RWPE2 (cell line): ENCODE results near the gene TOM1L2.

Experiments used
- ATAC-seq: fragments of 200-7000 bp; cut with Tn5 transposase; 3 replicates; pipeline ENCODE4 v1.9.1; 2021; ENCODE audit warnings: low read depth
- DNase-seq: peaks from one replicate; pipeline ENCODE4 v3.0.0-alpha.2; 2020; ENCODE audit warnings: low spot score
- H3K27ac ChIP-seq: fragments of 450-650 bp; 2 replicates; pipeline ENCODE4 v1.5.1; 2017; ENCODE audit warnings: mild to moderate bottlenecking; ENCODE audit not compliant: poor library complexity, severe bottlenecking
- H3K27me3 ChIP-seq: fragments of 250-450 bp; sonication (Bioruptor Pico); 2 replicates; pipeline ENCODE4 v1.5.1; 2021; ENCODE audit warnings: mild to moderate bottlenecking, moderate library complexity; ENCODE audit not compliant: insufficient read depth, poor library complexity, severe bottlenecking
- H3K36me3 ChIP-seq: fragments of 250-450 bp; sonication (Bioruptor Pico); 2 replicates; pipeline ENCODE4 v1.5.1; 2020; ENCODE audit warnings: low read depth, mild to moderate bottlenecking, moderate library complexity
- H3K4me1 ChIP-seq: fragments of 250-450 bp; sonication (Bioruptor Pico); 2 replicates; pipeline ENCODE4 v1.5.1; 2021; ENCODE audit warnings: mild to moderate bottlenecking, moderate library complexity; ENCODE audit not compliant: insufficient read depth, poor library complexity, severe bottlenecking
- H3K4me3 ChIP-seq: fragments of 250-450 bp; sonication (Bioruptor Pico); 2 replicates; pipeline ENCODE4 v1.5.1; 2021; ENCODE audit warnings: mild to moderate bottlenecking, moderate library complexity; ENCODE audit not compliant: severe bottlenecking
- H3K9me3 ChIP-seq: fragments of 250-450 bp; sonication (Bioruptor Pico); 2 replicates; pipeline ENCODE4 v1.5.1; 2021; ENCODE audit warnings: mild to moderate bottlenecking, moderate library complexity; ENCODE audit not compliant: severe bottlenecking
- TF ChIP-seq, protein P1 (sequence below): fragments of 450-650 bp; IDR thresholded peaks from one replicate; pipeline ENCODE4 v1.5.1; 2017; ENCODE audit warnings: mild to moderate bottlenecking, moderate library complexity; ENCODE audit not compliant: poor library complexity, severe bottlenecking

TOM1L2 gene

GRCh38 chr17:17911001-17911613, 61.1 kb downstream of the TOM1L2 start:
- Histone ChIP-seq H3K27ac (no peak overlapping the region), H3K27me3 (no peaks in the 10 kb centered on the region), H3K9me3 (no peaks in the 10 kb centered on the region), H3K4me3 (no peak overlapping the region), H3K36me3 (peaks cover 7% of the 10 kb centered on the region; the same call in 1 of the 2 replicates), H3K4me1 (peaks cover 20% of the 10 kb centered on the region)
- TF ChIP-seq, protein P1, sequence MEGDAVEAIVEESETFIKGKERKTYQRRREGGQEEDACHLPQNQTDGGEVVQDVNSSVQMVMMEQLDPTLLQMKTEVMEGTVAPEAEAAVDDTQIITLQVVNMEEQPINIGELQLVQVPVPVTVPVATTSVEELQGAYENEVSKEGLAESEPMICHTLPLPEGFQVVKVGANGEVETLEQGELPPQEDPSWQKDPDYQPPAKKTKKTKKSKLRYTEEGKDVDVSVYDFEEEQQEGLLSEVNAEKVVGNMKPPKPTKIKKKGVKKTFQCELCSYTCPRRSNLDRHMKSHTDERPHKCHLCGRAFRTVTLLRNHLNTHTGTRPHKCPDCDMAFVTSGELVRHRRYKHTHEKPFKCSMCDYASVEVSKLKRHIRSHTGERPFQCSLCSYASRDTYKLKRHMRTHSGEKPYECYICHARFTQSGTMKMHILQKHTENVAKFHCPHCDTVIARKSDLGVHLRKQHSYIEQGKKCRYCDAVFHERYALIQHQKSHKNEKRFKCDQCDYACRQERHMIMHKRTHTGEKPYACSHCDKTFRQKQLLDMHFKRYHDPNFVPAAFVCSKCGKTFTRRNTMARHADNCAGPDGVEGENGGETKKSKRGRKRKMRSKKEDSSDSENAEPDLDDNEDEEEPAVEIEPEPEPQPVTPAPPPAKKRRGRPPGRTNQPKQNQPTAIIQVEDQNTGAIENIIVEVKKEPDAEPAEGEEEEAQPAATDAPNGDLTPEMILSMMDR: no peak
- ATAC-seq (no peak), DNase-seq (no peak)

GRCh38 chr17:17910060-17910459, 62.1 kb downstream of the TOM1L2 start:
- Histone ChIP-seq H3K27me3 (no peaks in the 10 kb centered on the region), H3K9me3 (no peaks in the 10 kb centered on the region), H3K36me3 (peaks cover 8% of the 10 kb centered on the region; the same call in 1 of the 2 replicates), H3K4me3 (no peak overlapping the region), H3K27ac (no peak overlapping the region), H3K4me1 (peaks cover 19% of the 10 kb centered on the region)
- DNase-seq: no peak
- no peak for ATAC-seq
- TF ChIP-seq, protein P1: no peak

- TF ChIP-seq, protein P1: no peak
- Histone ChIP-seq H3K27ac (no peak overlapping the region), H3K36me3 (peaks cover 8% of the 10 kb centered on the region; the same call in 1 of the 2 replicates), H3K27me3 (no peaks in the 10 kb centered on the region), H3K4me3 (no peak overlapping the region), H3K9me3 (no peaks in the 10 kb centered on the region), H3K4me1 (peaks cover 9% of the 10 kb centered on the region)
- DNase-seq (no peak), ATAC-seq (no peak)
Observed at GRCh38 chr17:17909078-17909477, 63.1 kb downstream of the TOM1L2 start.

- H3K36me3 ChIP-seq: peaks cover 8% of the 10 kb centered on the region; the same call in 1 of the 2 replicates
- H3K9me3 ChIP-seq: no peaks in the 10 kb centered on the region
- ATAC-seq (no peak), DNase-seq (no peak)
- H3K27me3 ChIP-seq: no peaks in the 10 kb centered on the region
- TF ChIP-seq, protein P1: no peak
- H3K4me3 ChIP-seq: no peak overlapping the region
- H3K4me1 ChIP-seq: no peaks in the 10 kb centered on the region
- no peak overlapping the region for H3K27ac ChIP-seq
Observed at GRCh38 chr17:17907469-17907868, 64.7 kb downstream of the TOM1L2 start.
